ENCODE results near the gene PPT1.

GRCh38 chr1:40042341-40042740 lies 54.7 kb downstream of the PPT1 start:
- TF ChIP-seq CTCF (IDR thresholded peaks at IDR 0.05) (no peak), POLR2AphosphoS5 (IDR thresholded peaks at IDR 0.05) (no peak), POLR2A (IDR thresholded peaks at IDR 0.05) (no peak)

All from prostate gland (tissue), 2 donors.